HG02642 (cell line): ENCODE measurements around the gene CD82.
"Not testable (repeated sequence)": the region's sequence is repeated elsewhere in the genome, so short reads cannot be mapped to it uniquely, and the experiment has no call there.

Experiments used
- ATAC-seq: cut with Tn5 transposase; IDR thresholded peaks from one replicate; pipeline ENCODE4 v1.9.1; 2021; ENCODE audit warnings: mild to moderate bottlenecking; ENCODE audit not compliant: unreplicated experiment, poor library complexity

The CD82 gene

DNA sequence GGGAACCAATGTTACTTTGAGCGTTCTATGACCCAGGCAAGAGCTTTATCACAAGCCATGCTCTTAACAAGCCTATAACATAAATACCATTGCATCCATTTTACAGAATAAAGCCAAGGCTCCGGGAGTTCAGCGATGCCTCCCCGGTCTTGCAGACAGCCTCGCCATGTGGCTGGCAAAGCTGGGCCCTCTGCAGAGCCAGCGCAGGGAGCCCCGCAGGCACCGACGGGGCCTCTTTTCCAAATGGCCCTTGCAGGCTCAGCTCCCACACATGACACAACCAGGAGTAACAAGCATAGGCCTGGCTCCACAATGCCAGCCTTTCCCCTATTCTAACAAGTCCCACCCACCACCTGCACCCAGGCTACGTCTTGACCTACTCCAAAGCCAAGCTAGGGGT is 89.1 kb downstream of the CD82 start:
- ATAC-seq = no peak

- no peak for ATAC-seq
Observed at GRCh38 chr11:44657836-44658505, 92.5 kb downstream of the CD82 start.

DNA sequence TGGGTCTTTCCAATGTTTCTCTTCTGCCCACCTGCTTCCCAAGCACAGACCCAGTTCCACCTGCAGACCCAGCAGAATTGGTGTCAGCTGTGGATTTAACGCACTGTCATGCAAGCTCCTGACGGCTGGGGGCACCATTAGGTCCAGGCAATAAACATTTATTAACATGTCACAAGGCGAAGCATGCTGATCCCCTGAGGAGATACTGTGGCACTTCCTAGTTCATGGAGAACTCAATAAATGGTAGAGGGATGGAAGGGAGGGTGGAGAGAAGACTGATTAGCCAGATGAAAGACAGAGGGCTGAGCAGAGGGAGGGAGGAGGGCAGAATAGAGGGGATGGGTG is 93.0 kb downstream of the CD82 start:
- no peak for ATAC-seq

DNA sequence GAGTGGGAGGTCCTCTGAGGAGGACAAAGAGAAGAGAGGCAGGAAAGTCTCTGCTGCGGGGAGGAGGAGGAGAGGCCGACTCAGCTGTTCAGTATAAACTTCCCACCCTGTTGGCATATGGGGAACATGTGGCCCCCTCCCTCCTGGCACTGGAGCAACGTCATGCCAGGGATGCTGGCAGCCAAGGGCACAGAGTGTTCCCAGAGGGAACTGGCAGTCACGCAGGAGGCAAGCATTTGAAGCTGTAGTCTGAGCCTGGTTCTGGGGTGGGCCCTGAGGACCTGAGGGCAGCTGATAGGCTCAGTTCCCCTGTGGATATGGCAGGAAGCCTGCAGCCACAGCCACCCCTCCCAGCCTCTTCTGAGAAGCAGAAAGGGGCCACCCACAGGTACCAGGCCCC is 94.2 kb downstream of the CD82 start:
- ATAC-seq = no peak

DNA sequence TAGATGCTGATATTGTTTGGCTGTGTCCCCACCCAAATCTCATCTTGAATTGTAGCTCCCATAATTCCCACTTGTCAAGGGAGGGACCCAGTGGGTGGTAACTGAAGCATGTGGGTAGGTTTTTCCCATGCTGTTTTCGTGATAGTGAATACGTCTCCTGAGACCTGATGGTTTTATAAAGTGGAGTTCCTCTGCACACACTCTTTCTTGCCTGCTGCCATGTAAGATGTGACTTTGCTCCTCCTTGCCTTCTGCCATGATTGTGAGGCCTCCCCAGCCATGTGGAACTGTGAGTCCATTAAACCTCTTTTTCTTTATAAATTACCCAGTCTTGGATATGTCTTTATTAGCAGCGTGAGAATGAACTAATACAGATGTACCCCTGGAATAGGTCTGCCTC is 95.1 kb downstream of the CD82 start:
- ATAC-seq = not testable (repeated sequence)

GRCh38 chr11:44661311-44661717 is 95.9 kb downstream of the CD82 start:
- no peak for ATAC-seq
